Panc1 (cell line): ENCODE measurements around the gene CLCNKA. TPM values are rescaled to one million over a fixed set of nuclear protein-coding genes. Genes with fewer than 3 reads are reported as not detected.

Experiments
- ATAC-seq: fragments of 200-7000 bp; cut with Tn5 transposase; 2 replicates; pipeline ENCODE4 v1.9.1; 2020; ENCODE audit warnings: mild to moderate bottlenecking, moderate library complexity
- BruUV-seq: library from RNA; stranded (reverse); fragments of 400-500 nt; replicated peaks from 2 replicates; lab custom pipeline; 2021; lab: Mats Ljungman, UMichigan
- CTCF ChIA-PET: fragments of 300-600 bp; sonication (Branson Sonifier 250); formaldehyde crosslinking; loops from one replicate; lab custom pipeline; 2022; ENCODE audit warnings: antibody characterized with exemption; lab: Charles Lee
- POLR2A ChIA-PET: fragments of 300-600 bp; sonication (Branson Sonifier 250); formaldehyde crosslinking; loops from one replicate; lab custom pipeline; 2022; ENCODE audit warnings: antibody characterized with exemption; lab: Charles Lee
- DNase-seq: peaks from one replicate; pipeline ENCODE4 v3.0.0-alpha.2; 2010; ENCODE audit warnings: low read depth, low spot score
- H3K27ac ChIP-seq: 2 replicates; pipeline ENCODE4 v1.5.1; 2011; ENCODE audit warnings: mild to moderate bottlenecking, low read length, inconsistent platforms
- H3K27me3 ChIP-seq: fragments of 200-500 bp; sonication (Bioruptor generic); 2 replicates; pipeline ENCODE4 v1.6.0; 2014; ENCODE audit warnings: low read length, inconsistent platforms; ENCODE audit not compliant: control insufficient read depth, insufficient read depth
- H3K36me3 ChIP-seq: fragments of 200-500 bp; sonication (Bioruptor generic); 2 replicates; pipeline ENCODE4 v1.5.1; 2014; ENCODE audit warnings: inconsistent platforms, mild to moderate bottlenecking, low read length, moderate library complexity; ENCODE audit not compliant: control insufficient read depth, insufficient read depth
- H3K4me1 ChIP-seq: 2 replicates; pipeline ENCODE4 v1.5.1; 2011; ENCODE audit warnings: inconsistent platforms, mild to moderate bottlenecking, low read length, moderate library complexity; ENCODE audit not compliant: control insufficient read depth, insufficient read depth
- H3K4me3 ChIP-seq, 2 experiments: 2 replicates each; pipeline ENCODE4 v1.5.1; 2011 to 2012; ENCODE audit warnings: low read depth in 2 of 2, low read length in 2 of 2, mild to moderate bottlenecking in 2 of 2, inconsistent platforms in 1 of 2, moderate library complexity in 1 of 2
- H3K9me3 ChIP-seq: fragments of 200-500 bp; sonication (Bioruptor generic); 2 replicates; pipeline ENCODE4 v1.5.1; 2014; ENCODE audit warnings: low read depth, mild to moderate bottlenecking, inconsistent platforms, low read length, moderate library complexity; ENCODE audit not compliant: control insufficient read depth, insufficient read depth
- POLR2AphosphoS5 ChIP-seq: IDR thresholded peaks from 2 replicates; pipeline ENCODE4 v1.6.1; 2012; ENCODE audit warnings: mild to moderate bottlenecking, low read depth, low read length, moderate library complexity
- SIN3A ChIP-seq: IDR thresholded peaks from 2 replicates; pipeline ENCODE4 v1.6.1; 2012; ENCODE audit warnings: low read depth, mild to moderate bottlenecking, low read length, moderate library complexity, borderline replicate concordance; ENCODE audit not compliant: insufficient read depth
- TCF7L2 ChIP-seq: IDR thresholded peaks from 2 replicates; pipeline ENCODE4 v1.6.1; 2011; ENCODE audit warnings: mild to moderate bottlenecking, low read depth, low read length, inconsistent platforms
- in situ Hi-C: cut with HindIII; loops from 2 replicates; pipeline ENCODE4 v1.10.0; 2016; ENCODE audit warnings: low sequenced_read_pairs, low pct_unique_long_range_greater_than_20kb
- intact Hi-C: fragments of 100-400 bp; cut with micrococcal nuclease; formaldehyde crosslinking; loops from one replicate; pipeline ENCODE4 v1.10.0; 2022; ENCODE audit not compliant: unreplicated experiment
- total RNA-seq: library from RNA; stranded (reverse); gene quantifications from one replicate; pipeline ENCODE4 v1.2.1, GENCODE V29; 2021; ENCODE audit not compliant: unreplicated experiment
- TF ChIP-seq, protein P1 (sequence below): fragments of 450-650 bp; IDR thresholded peaks from 2 replicates; pipeline ENCODE4 v1.5.1; 2017; ENCODE audit warnings: mild to moderate bottlenecking
- TF ChIP-seq, protein P2 (sequence below), 2 experiments: IDR thresholded peaks; 2 replicates each; pipeline ENCODE4 v1.6.1; 2011 to 2012; ENCODE audit warnings: low read depth in 2 of 2, control low read depth in 1 of 2, low read length in 1 of 2, mild to moderate bottlenecking in 1 of 2, moderate library complexity in 1 of 2; ENCODE audit not compliant: insufficient read depth in 1 of 2

CLCNKA gene
- total RNA-seq, 1 experiment from 2014 or later = 0.57 TPM

DNA sequence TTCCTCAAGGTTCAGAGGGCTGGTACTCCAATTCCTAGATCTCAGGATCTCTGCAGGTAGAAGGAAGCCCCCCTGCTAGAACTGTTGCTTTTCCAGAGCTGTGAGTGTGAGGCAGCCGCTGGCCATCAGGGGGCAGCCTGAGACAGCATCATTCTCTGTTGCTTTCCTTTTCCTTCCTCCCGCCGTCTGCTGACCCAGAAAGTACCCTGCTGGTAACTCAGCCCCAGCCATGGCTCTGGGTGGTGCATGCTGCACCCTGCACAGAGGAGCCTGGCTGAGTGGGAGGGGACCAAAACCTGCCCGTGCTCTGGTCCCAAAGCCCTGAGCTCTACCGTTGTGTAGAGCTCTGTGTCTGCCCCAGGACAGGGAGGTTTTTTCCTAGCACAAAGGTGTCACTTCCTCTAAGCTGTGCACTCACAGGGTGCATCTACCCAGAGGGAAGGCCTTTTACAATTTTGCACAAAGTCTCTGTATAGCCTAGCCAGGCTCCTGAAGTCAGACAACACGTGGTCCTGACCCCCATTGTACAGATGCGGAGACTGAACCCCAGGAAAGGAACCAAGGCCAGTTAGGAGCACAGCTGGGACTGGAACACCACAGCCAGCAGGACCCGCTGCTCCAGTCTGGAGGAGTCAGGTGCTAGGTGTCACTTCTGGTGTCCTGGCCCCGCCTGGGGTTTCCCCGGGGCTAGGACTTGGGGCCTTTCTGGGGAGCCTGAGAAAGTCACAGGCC is 57.3 kb downstream of the CLCNKA start:
- in situ Hi-C loops (no loop called here), intact Hi-C loops (loop anchor here (1.0 to 5.0 kb wide), 3 partner anchors 109 to 283 kb away; no protein-coding TSS in a partner anchor)
- no peaks in the 10 kb centered on the region for H3K36me3 ChIP-seq
- no peak for TF ChIP-seq SIN3A
- TF ChIP-seq, protein P1, sequence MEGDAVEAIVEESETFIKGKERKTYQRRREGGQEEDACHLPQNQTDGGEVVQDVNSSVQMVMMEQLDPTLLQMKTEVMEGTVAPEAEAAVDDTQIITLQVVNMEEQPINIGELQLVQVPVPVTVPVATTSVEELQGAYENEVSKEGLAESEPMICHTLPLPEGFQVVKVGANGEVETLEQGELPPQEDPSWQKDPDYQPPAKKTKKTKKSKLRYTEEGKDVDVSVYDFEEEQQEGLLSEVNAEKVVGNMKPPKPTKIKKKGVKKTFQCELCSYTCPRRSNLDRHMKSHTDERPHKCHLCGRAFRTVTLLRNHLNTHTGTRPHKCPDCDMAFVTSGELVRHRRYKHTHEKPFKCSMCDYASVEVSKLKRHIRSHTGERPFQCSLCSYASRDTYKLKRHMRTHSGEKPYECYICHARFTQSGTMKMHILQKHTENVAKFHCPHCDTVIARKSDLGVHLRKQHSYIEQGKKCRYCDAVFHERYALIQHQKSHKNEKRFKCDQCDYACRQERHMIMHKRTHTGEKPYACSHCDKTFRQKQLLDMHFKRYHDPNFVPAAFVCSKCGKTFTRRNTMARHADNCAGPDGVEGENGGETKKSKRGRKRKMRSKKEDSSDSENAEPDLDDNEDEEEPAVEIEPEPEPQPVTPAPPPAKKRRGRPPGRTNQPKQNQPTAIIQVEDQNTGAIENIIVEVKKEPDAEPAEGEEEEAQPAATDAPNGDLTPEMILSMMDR = peak; percentile 92
- peak overlapping the region; percentile 74 for H3K27ac ChIP-seq
- ChIA-PET CTCF (interaction anchor here (0.6 to 2.2 kb wide), 16 partner anchors 11 to 284 kb away, joined by 3 to 21 read pairs (median 4); no protein-coding TSS in a partner anchor), POLR2A (interaction anchor here (0.6 kb wide), 1 partner anchor 76 kb away, joined by 13 read pairs; no protein-coding TSS in a partner anchor)
- H3K9me3 ChIP-seq = no peaks in the 10 kb centered on the region
- peak; percentile 79 for ATAC-seq
- no TSS peak for BruUV-seq
- no peaks in the 10 kb centered on the region for H3K27me3 ChIP-seq
- H3K4me1 ChIP-seq = peaks cover 47% of the 10 kb centered on the region
- DNase-seq = peak; percentile 71
- H3K4me3 ChIP-seq = no peak overlapping the region

DNA sequence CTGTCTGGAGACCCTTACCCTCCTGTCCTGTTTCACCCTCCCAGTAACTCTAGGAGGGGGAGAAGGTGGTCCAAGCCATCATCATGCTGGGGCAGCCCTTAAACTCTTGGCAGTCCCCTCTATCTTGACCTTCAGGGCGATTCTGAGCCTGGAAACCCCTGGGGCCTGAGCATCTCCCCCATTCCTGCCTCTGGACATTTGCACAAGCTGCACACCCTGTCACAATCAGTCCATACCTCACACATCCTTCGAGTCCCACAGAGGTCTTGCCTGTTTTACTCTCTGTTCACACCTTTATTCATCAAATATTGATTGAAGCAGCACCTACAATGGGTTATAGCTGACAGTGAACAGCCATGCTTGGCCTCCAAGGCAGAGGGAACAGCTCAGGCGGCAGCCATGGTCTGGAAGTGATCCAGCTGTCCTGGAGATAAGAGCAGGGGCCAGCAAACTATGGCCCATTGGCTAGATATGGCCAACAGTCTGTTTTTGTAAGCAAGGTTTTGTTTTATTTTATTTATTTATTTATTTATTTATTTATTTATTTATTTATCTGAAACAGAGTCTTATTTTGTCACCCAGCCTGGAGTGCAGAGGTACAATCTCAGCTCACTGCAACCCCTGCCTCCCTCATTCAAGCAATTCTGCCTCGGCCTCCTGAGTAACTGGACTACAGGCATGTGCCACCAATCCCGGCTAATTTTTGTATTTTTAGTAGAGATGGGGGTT is 58.8 kb downstream of the CLCNKA start:
- CTCF ChIA-PET = interaction anchor here (0.7 to 2.7 kb wide), 2 partner anchors 53 to 106 kb away, joined by 3 to 25 read pairs; no protein-coding TSS in a partner anchor

More for the DNA sequence above, 58.8 kb downstream of the CLCNKA start:
- Histone ChIP-seq H3K9me3 (no peaks in the 10 kb centered on the region), H3K4me1 (peaks cover 47% of the 10 kb centered on the region), H3K36me3 (no peaks in the 10 kb centered on the region), H3K27me3 (no peaks in the 10 kb centered on the region), H3K27ac (peak overlapping the region; percentile 59), H3K4me3 (no peak overlapping the region)
- intact Hi-C loops = no loop called here
- TF ChIP-seq, protein P2, sequence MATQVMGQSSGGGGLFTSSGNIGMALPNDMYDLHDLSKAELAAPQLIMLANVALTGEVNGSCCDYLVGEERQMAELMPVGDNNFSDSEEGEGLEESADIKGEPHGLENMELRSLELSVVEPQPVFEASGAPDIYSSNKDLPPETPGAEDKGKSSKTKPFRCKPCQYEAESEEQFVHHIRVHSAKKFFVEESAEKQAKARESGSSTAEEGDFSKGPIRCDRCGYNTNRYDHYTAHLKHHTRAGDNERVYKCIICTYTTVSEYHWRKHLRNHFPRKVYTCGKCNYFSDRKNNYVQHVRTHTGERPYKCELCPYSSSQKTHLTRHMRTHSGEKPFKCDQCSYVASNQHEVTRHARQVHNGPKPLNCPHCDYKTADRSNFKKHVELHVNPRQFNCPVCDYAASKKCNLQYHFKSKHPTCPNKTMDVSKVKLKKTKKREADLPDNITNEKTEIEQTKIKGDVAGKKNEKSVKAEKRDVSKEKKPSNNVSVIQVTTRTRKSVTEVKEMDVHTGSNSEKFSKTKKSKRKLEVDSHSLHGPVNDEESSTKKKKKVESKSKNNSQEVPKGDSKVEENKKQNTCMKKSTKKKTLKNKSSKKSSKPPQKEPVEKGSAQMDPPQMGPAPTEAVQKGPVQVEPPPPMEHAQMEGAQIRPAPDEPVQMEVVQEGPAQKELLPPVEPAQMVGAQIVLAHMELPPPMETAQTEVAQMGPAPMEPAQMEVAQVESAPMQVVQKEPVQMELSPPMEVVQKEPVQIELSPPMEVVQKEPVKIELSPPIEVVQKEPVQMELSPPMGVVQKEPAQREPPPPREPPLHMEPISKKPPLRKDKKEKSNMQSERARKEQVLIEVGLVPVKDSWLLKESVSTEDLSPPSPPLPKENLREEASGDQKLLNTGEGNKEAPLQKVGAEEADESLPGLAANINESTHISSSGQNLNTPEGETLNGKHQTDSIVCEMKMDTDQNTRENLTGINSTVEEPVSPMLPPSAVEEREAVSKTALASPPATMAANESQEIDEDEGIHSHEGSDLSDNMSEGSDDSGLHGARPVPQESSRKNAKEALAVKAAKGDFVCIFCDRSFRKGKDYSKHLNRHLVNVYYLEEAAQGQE (IDR thresholded peaks at IDR 0.05; ENCODE audit: insufficient read depth in 1 of 2, low read depth in 2 of 2, low read length in 1 of 2) = no peak
- TF ChIP-seq SIN3A (no peak), POLR2AphosphoS5 (no peak), TCF7L2 (no peak)
- TF ChIP-seq, protein P1 = no peak
- POLR2A ChIA-PET = interaction anchor here (0.6 kb wide), 2 partner anchors 40 to 276 kb away, joined by 5 to 6 read pairs; no protein-coding TSS in a partner anchor
- ATAC-seq = no peak
- in situ Hi-C loops = no loop called here
- BruUV-seq = no TSS peak
- no peak for DNase-seq
